Kidney capillary endothelial cell (primary cell): ENCODE measurements around the gene ATOSB.

Experiments
- DNase-seq: peaks from one replicate; pipeline ENCODE4 v3.0.0-alpha.2; 2018; ENCODE audit warnings: low spot score

Gene ATOSB

DNA sequence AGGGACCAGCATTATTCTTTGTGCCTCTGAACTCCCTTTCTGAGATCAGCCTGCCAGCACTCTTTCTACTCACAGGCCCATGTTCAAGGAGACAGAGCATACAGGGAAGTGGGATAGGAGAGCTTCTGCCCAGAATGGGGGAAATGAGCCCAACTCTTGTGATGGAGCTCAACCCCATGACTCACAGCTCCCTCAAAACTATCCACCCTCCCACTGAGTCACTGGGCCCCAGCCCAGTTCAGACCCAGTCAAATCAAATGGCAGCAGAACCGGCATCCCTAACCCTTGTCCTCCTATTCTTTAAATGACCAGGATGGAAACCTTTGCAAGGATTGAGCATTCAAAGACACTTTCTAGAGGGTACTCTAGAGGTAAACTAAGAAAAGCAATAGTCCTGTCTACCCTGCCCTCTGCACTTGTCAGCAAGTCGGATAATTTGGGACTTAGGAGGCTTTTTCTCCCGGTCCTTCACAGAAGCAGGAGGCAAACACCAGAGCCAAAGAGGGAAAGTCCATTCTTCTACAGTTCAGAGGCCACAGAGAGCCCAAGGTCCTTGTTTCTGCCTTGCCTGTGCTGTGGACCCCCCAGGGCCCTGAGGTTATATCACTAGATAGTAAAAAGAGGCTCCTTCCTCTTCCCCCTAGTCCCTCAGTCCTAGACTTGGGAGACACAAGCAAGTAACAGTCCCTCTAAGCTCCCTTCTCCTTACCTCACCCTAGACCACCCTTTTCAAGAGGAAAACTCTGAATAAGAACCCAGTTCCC, 3.2 kb downstream of the ATOSB start:
- peak; percentile 26 for DNase-seq

DNA sequence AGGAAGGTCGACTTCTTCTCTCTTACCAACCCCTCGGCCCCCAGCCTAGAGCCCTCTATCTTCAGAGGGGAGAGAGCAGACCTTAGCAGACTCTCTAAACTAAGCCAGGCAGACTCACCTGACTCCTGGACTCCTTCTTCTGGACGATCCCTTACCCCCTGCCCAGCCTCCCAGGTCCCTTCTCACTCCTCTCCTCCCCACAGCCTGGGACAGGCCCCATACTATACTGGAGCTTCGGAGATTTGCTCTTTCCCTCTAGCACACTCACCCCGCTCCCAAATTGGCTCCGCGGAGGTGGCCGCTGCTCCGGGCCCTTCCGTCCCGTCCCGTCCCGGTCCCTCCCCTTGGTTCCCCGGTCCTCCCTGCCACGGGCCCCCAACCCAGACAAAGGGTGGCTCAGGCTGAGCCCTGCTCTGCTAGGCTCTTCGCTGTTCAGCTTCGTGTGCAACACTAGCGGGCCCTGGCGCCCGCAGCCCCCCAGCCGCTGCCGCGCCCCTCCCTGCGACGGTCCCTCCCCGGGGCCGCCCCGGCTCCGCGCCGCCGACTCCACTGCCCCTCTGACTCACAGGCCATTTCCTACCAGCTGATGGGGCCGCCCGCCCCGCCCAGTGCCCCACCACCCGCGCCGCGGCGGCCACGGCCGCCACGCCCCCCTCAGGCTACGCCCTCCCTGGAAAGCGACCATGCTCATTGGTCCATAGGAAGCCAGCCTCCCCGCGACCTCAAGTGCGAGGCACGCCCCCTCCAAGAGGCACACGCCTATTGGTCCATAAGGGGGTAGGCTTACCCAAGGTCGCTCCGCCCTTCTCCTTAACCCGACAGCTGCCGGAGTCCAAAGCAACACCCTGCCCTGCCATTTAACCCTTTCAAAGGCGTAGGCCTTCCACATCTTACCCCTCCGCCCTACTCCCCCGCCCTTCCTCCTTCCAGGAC, 4.4 kb downstream of the ATOSB start:
- DNase-seq, result peak; percentile 98

DNA sequence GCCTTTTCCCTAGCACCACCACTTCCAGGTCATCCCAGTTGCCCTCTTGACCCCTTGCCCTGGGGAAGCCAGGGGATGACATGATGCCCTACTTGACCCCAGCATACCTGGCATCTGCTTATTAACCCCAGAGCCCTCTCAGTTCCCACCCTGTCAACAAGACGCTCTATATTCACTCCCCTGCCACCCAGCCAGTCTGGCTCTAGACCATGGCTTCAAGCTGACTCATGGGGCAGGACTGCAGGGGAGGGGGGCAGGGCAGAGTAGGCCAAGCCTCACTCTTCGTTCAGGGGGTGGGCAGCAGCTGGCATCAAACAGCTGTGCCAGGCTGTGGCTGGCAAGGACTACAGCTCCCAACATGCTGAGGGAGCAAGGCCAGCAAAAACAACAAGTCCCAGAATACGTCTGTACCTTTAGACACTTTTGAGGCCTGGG, 5.3 kb downstream of the ATOSB start:
- peak; percentile 63 for DNase-seq

DNA sequence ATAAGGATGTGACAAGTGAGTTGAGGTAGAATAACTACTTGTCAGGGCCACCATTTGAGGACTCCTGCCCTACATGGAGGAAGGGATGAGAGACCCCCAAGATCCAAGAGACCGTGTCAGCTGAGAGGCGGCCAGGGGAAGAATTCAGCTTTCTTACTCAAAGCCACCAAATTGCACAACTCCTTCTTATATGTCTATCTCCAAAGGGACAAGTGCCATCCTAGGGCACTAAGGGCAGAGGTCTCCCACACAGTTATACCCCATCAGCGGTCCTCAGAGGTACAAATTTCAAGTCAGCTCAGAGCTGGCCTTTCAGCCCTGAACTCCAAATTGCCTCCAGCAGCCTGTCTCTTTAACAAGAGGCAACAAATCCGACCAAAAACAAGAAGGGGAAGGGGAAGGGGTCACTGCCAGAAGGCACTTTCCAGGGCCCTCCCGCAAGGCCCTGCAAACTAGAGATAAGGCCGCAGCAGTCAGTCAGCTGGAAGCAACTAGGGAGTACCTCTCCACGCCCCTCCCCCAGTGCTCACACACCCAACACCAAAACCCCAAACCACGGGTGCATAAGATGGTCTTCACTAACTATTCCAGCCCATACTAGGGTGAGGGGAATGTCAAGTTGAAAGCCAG, 6.6 kb downstream of the ATOSB start:
- DNase-seq, result no peak

DNA sequence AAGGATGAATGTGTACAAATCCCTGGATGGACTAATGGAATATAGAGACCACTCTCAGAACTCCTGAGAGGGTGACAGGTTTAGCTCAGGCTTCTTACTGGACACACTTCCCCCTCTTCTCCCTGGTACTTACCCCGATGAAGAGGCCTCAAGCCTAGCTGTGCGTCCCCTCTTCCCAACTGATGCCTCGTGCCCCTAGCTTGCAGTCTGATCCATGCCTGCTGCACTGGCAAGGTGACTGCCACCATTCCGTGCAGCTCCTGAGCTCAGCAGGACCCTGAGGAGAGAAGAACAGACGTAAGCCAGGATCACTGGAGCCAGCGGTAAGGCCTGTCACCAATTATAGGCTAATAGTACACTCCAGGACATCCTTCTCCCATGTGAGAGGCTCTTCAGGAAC, 7.2 kb downstream of the ATOSB start:
- no peak for DNase-seq

DNA sequence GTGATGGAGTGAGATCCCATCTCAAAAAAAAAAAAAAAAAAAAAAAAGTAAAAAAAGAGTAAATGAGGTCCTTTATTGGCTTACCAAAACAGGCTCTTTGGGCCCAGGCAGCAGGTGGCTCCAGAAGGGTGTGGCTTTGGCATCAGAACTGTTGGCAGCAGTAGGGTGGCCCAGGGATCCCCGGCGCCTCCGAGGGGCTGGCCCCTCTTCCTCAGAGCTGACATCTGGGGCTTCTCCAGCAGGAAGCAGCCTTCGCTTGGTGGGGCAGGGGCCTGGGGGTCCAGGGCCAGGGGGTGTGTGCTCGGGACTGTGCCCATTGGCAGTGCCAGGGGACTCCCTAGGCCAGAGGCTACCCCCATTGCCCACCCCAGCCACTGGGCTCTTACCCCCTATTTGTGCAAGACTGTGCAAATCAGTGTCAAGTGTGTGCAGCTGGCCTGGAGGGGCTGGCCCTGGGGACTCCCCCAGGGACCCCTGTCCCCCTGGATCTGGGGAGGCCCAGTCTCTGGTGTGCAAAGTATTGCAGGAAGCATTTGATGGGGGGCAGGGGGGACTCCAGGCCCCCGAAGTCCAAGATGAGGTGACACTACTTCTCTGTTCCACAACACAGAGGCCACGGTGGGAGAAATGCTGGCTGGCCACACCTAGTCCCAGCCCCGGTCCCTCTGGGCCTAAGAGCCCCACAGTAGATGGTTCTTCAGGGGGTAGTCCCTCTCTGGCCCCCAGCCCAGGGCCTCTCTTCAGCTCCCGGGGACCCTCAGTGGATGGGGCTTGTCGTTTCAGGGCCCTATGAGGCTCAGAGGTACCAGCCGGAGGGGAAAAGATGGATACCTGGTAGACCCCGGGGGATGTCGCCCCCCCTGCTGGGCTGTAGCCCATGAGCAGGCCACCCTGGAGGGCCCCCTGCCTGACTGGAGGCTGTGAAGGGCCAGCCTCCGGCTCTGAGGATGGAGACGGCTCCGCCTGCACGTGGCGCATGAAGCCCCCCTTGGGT, 8.1 kb downstream of the ATOSB start:
- no peak for DNase-seq

DNA sequence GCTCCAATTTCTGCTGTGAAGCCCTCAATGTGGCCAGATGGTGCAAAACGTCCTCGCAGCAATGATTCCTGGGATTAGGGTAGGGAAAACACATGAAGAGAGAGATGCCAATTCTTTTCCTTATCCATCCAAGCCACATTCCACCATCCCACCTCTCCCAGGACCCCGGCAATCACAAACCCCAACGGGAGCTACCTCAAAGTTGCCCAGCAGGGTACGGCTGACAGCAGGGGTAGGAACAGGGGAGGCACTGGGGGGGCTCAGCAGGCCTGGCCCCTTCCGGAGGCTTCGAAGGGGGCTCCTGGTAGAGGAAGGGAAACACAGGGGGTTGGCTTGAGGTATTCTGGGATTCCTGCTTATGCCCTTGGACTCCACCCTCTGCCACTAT, 9.3 kb downstream of the ATOSB start:
- DNase-seq, result no peak

DNA sequence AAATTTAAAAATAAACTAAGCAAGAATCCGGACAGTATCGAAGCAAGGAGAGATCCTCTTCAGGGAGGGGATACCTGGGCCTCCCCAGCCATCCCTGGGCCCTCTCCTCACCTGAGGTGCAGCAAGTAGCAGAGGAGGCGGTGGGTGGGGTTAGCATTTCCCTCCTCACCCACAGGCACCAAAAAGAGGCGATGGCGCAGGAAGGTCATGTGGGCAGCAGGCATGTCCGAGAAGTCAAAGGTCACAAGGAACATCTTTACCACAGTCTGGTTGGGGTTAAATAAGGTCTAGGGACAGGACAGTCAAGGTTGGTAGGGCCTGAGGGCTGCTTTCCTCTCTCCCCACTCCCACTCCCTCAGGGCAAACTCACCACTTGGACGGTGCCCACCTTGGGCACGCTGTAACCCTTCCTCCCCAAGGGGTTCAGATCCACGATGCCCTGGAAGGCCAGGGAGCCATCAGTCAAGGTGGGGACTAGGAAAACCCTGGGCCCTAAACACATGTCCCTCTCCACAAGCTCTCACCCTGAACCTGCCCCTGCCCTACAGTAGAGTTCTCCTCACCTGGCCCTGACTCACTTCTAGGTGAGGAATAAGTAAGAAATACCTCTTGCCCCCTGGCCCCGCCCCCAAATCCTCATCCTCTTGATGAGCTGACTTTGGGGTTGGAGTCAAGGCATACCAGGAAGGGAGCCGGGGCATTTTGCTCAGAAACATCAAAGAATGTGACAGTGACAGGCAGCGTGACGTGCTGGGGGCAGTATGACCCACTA, 9.9 kb downstream of the ATOSB start:
- no peak for DNase-seq

DNA sequence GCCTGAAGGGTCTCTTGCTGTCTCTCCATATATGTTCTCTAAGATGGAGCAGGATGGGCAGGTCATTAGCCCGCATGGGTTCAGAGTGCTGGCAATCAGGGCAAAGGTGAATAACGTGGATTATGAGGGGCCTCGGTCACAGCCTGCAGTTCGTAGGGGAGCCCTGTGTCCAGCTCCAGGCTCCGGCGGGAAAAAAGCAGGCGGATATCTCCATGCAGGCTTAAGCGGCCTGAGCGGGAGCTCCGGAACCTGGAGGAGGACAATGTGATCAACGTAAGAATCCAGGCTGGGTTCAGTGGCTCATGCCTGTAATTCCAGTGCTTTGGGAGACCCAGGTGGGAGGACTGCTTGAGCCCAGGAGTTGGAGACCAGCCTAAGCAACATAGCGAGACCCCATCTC, 10.5 kb downstream of the ATOSB start:
- no peak for DNase-seq

DNA sequence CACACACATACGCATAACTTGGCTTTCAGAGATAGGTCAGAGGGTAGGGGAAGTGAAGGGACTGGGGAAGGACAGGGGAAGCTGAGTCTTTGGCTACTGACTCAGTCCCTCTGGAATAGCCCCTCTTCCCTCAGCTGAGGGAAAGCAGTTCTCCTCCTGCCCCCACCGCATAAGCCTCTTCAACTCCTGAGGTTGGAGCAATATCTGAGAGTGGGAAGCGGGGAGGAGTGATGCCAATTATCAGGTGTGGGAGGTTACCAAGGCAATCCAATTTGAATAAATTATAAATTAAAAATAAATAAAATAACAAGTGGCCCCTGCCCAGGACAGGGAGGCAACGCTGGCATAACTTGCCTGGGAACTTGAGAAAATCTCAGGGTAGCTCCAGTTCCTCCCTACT, 11.1 kb downstream of the ATOSB start:
- no peak for DNase-seq

DNA sequence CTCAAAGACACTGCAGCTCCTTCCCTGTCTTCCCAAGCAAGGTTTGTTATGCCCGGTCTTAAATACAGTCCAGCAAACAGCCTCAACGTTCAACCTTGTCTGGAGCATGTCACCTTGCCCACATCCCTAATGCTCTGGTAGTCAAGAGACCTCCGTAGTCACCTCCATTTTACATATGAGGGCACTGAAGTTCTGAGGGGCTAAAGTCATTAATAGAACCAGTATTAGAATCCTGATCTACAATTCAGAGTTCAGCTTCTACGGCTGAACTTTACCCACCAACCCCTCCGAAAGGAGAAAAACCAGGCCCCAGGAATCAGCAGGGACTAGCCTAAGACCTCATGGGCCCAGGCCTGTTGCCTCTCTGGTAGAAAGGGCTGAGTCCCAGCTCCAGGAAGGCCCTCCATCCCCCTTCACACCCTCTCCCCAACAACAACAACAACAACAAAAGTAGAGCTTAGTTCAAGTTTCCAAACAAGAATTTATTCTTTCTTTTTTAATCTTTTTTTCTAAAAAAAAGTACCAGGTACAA, 11.9 kb downstream of the ATOSB start:
- no peak for DNase-seq

DNA sequence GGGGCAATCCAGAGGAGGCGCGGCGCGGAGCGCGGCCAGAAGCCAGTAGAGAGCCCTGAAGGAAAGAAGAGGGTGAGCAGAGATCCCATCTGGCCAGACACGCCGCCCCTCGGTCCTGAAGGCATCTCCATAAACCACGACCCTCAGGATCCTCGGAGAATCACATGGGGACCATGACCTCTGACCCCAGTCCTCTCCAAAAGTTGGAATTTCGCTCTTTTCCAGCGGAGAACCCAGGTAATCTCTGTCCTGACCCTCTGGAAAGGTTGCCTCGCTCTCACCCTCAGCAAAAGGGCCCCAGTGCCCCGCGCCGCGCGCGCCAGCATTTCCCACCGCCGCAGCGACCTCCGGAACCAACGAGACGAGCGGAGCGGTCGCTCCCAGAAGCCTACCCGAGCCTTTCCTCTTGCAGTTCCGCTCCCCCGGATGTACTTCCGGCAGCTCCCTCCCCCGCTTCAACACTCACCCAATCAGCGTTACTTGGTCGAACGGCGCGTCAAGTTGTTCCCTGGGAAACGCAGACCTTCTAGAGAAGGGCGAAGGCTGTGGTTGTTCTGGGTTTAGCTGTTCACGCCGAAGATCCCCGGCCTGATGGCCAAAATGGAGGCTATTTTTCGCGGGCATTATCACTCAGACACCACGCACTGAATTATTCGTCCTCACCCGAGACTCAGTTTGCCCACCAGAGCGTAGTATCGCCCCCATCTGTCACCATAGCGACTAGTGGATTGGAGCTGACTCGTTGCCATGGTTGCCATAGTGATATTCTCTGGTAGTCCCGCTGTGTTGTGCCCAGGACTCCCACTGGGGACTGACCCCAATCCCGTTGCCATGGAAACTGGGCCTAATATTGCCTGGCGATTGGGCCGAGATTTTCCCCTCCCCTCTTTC, 12.6 kb downstream of the ATOSB start, which contains the start of gene STOML2:
Gene STOML2, minus strand, starts transcription at position 363 of the 891 bp plus-strand sequence. Its CDS starts 37 bp downstream, at position 326.
- DNase-seq, result peak; percentile 97

DNA sequence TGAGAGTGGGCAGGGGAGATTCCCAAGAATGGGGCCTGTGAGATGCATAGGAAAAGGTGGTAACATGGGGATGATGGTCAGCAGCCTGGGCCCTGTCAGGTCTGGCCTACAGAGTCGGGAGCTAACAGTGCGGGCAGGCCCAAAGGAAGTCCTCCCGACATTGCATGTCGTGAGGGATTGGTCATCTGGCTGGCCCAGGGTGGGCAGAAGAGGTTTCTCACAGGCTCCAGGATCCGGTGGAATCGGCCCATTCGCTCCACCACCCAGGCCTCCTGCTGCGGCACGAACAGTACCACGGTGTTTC, 13.2 kb downstream of the ATOSB start:
- no peak for DNase-seq

DNA sequence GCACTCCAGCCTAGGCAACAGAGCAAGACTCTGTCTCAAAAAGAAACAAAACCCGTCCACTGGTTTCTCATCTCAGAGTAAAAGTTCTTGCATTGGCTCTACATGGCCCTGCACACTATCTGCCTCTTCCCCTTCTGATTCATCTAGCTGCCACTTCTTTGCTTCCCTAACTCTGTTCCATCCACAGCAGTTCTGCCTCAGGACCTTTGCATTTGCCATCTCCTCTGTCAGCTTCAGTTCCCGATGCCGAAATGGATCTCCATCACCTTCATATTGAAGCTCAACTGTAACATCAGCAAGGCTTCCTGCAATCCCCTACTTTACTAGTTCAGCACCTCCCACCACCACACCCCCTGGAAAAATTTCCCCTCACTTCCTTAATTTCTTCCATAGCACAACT, 18.1 kb downstream of the ATOSB start:
- DNase-seq, result no peak

DNA sequence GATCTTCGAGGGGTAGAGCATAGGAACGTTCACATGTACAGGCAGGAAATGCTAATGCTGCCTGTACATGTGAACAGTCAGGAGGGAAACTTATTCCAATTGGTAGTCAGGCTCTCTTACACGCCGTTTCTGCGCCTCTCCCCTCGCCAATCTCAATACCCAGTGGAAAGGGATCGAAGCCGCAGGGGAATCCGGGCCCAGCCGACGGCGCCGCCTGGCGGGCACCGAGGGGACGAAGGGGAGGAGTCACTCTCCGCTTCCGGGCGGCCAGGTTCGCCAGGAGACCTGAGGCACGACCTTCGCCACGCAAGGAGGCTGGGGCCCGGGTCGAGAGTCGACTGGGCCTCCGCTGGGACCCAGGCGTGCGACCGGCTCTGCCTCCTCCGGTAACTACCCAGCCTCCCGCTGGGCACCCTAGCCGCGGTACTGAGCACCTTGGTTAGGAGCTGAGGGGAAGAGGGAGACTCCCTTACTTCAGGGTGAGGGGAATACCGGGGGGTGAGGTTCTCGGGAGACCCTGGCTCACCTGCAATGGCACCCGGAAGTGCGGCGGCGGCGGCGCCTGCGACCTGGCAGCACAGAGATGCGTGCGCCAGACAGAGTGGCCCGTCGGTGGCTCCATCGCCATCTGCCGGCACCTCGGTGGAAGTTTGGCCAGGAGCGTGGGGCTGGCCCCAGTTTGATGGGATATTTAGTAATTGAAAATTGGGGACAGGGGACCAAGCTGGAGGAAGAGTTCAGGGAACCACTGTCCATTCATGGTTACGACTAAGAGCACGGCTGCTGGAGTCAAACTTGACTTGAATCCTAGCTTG, 19.4 kb downstream of the ATOSB start, which contains the start of gene PIGO:
Gene PIGO, minus strand, starts transcription at position 557 of the 815 bp plus-strand sequence. CDS start 1,026 bp downstream, outside the sequence.
- peak; percentile 82 for DNase-seq

DNA sequence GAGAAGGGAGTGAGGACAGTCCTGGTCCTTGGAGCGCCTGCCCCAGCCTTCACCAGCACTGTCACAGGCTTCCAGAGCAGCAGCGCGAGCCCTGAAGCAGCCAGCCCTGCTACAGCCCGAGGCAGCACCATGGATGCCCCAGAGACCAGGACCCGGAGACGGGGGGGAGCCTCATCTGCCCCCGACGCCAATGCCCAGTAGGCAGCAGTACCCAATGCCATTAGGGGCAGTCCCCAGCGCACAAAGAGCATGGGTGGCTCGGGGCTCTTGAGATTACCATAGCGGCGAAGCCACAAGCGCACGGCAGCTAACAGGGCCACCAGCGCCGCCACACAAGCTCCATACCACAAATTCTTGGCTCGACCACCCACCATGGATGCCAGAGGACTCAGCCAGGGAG, 24.1 kb downstream of the ATOSB start:
- DNase-seq, result no peak

DNA sequence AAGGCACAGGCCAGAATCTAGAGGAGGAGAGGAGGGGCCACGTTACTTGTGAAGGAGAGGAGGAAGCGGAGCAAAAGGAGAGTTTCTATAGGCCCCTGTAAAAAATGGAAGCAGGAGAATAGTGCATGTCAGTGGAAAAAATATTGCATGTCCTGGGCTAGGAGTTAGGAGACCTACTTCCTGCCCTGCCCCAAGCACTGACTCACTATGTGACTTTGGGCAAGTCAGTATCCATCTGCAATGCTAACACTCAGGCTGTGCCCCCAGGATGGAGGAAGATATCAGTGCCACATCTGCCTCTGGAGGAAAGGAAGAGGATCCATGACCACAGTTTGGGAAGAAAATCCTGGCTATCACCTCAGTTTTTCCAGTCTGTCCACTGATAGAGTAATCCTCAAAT, 26.2 kb downstream of the ATOSB start:
- no peak for DNase-seq

DNA sequence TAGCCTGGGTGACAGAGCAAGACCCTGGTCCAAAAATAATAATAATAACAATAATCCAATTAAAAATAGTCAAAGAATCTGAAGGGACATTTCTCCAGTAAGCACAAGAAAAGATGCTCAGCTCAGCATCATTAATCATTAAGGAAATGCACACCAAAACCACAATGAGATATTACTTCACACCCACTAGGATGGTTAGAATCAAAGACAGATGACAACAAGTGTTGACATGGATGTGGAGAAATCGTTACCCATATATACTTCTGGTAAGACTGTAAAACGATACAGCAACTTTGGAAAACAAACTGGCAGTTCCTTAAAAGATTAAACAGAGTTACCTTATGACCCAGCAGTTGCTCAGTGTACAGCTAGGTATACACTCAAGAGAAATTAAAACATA, 30.6 kb downstream of the ATOSB start:
- no peak for DNase-seq
